ENCODE results near the gene CPNE4.

CPNE4 gene

GRCh38 chr3:131995891-131996290 is 38.9 kb downstream of the CPNE4 start:
- H3K36me3 Mint-ChIP-seq (ENCODE audit: low read depth), result no peaks in the 10 kb centered on the region

GRCh38 chr3:131989318-131989717 is 45.5 kb downstream of the CPNE4 start:
- Mint-ChIP-seq H3K27ac (no peak overlapping the region), H3K27me3 (ENCODE audit: low read depth) (no peaks in the 10 kb centered on the region), H3K4me3 (no peak overlapping the region), H3K36me3 (ENCODE audit: low read depth) (no peaks in the 10 kb centered on the region), H3K4me1 (no peaks in the 10 kb centered on the region), H3K9me3 (peaks cover 6% of the 10 kb centered on the region)
- TF ChIP-seq CTCF (IDR thresholded peaks at IDR 0.05; ENCODE audit: unreplicated experiment in 3 of 3), result no peak

More at GRCh38 chr3:131995891-131996290, 38.9 kb downstream of the CPNE4 start:
- H3K4me1 Mint-ChIP-seq, result no peaks in the 10 kb centered on the region
- H3K27ac Mint-ChIP-seq, result no peak overlapping the region
- no peaks in the 10 kb centered on the region for H3K27me3 Mint-ChIP-seq (ENCODE audit: low read depth)
- peaks cover 5% of the 10 kb centered on the region for H3K9me3 Mint-ChIP-seq
- TF ChIP-seq CTCF (IDR thresholded peaks at IDR 0.05; ENCODE audit: unreplicated experiment in 3 of 3), result no peak
- no peak overlapping the region for H3K4me3 Mint-ChIP-seq

GRCh38 chr3:131988209-131988608 is 46.6 kb downstream of the CPNE4 start:
- peaks cover 6% of the 10 kb centered on the region for H3K9me3 Mint-ChIP-seq
- no peaks in the 10 kb centered on the region for H3K4me1 Mint-ChIP-seq
- no peak overlapping the region for H3K4me3 Mint-ChIP-seq
- H3K36me3 Mint-ChIP-seq (ENCODE audit: low read depth), result no peaks in the 10 kb centered on the region
- no peak overlapping the region for H3K27ac Mint-ChIP-seq
- TF ChIP-seq CTCF (IDR thresholded peaks at IDR 0.05; ENCODE audit: unreplicated experiment in 3 of 3), result no peak
- H3K27me3 Mint-ChIP-seq (ENCODE audit: low read depth), result no peaks in the 10 kb centered on the region

GRCh38 chr3:131983689-131984088 is 51.1 kb downstream of the CPNE4 start:
- Mint-ChIP-seq H3K36me3 (ENCODE audit: low read depth) (no peaks in the 10 kb centered on the region), H3K4me3 (no peak overlapping the region), H3K9me3 (peaks cover 18% of the 10 kb centered on the region), H3K27me3 (ENCODE audit: low read depth) (no peaks in the 10 kb centered on the region), H3K27ac (no peak overlapping the region), H3K4me1 (no peaks in the 10 kb centered on the region)
- no peak for TF ChIP-seq CTCF (IDR thresholded peaks at IDR 0.05; ENCODE audit: unreplicated experiment in 3 of 3)

GRCh38 chr3:131981323-131981722 is 53.5 kb downstream of the CPNE4 start:
- no peak for TF ChIP-seq CTCF (IDR thresholded peaks at IDR 0.05; ENCODE audit: unreplicated experiment in 3 of 3)
- Mint-ChIP-seq H3K27me3 (ENCODE audit: low read depth) (no peaks in the 10 kb centered on the region), H3K4me3 (no peak overlapping the region), H3K36me3 (ENCODE audit: low read depth) (no peaks in the 10 kb centered on the region), H3K27ac (no peak overlapping the region), H3K9me3 (peaks cover 20% of the 10 kb centered on the region), H3K4me1 (no peaks in the 10 kb centered on the region)

- Mint-ChIP-seq H3K27me3 (ENCODE audit: low read depth) (no peaks in the 10 kb centered on the region), H3K9me3 (peaks cover 14% of the 10 kb centered on the region), H3K27ac (no peak overlapping the region), H3K36me3 (ENCODE audit: low read depth) (no peaks in the 10 kb centered on the region), H3K4me1 (peaks cover 5% of the 10 kb centered on the region), H3K4me3 (no peak overlapping the region)
- TF ChIP-seq CTCF (IDR thresholded peaks at IDR 0.05; ENCODE audit: unreplicated experiment in 3 of 3), result no peak
Observed at GRCh38 chr3:131976448-131976847, 58.4 kb downstream of the CPNE4 start.

Measured in nephron (organoid).